NCI-H2196 treated with DMSO at 0.1 percent for 48 hours (cell line): Measurements from ENCODE around the gene DLGAP1.

Experiments
- DNase-seq: peaks from one replicate; lab custom pipeline; 2025; ENCODE audit not compliant: unreplicated experiment; lab: John Stamatoyannopoulos, UW

Gene DLGAP1

GRCh38 chr18:3463051-3463450, 992.1 kb downstream of the DLGAP1 start:
- DNase-seq: no peak

GRCh38 chr18:3461704-3462103, 993.4 kb downstream of the DLGAP1 start:
- DNase-seq: no peak

- no peak for DNase-seq
These were observed 994.2 kb downstream of the DLGAP1 start for GRCh38 chr18:3460823-3461398.

GRCh38 chr18:3458952-3459853, 995.9 kb downstream of the DLGAP1 start:
- DNase-seq: no peak

- no peak for DNase-seq
These were observed 996.7 kb downstream of the DLGAP1 start for GRCh38 chr18:3458378-3458777.

GRCh38 chr18:3457261-3457724, 997.8 kb downstream of the DLGAP1 start:
- DNase-seq: no peak

GRCh38 chr18:3456686-3457069, 998.4 kb downstream of the DLGAP1 start:
- peak; percentile 88 for DNase-seq

- DNase-seq: peak; percentile 79
These were observed 999.0 kb downstream of the DLGAP1 start for GRCh38 chr18:3455907-3456685.

- DNase-seq: no peak
These were observed 999.9 kb downstream of the DLGAP1 start for GRCh38 chr18:3455090-3455635.

- DNase-seq: peak; percentile 44
These were observed 1000.6 kb downstream of the DLGAP1 start for GRCh38 chr18:3454365-3455089.

- DNase-seq: no peak
These were observed 1001.4 kb downstream of the DLGAP1 start for GRCh38 chr18:3453540-3454364.

- DNase-seq: no peak
These were observed 1002.2 kb downstream of the DLGAP1 start for GRCh38 chr18:3452750-3453539.

- DNase-seq: no peak
These were observed 1002.9 kb downstream of the DLGAP1 start for GRCh38 chr18:3451989-3452749.

- DNase-seq: peak; percentile 40
These were observed 1003.7 kb downstream of the DLGAP1 start for GRCh38 chr18:3451183-3451988.

- no peak for DNase-seq
These were observed 1004.3 kb downstream of the DLGAP1 start for GRCh38 chr18:3450799-3451182.

GRCh38 chr18:3450012-3450798, 1004.9 kb downstream of the DLGAP1 start, which contains the start of gene TGIF1:
Gene TGIF1 (plus strand): TSS chr18:3450172. CDS start chr18:3450490, 318 bp downstream.
- DNase-seq: peak; percentile 83
